ENCODE results near the gene KLHL25.

The KLHL25 gene

GRCh38 chr15:85792102-85792731 lies 2.5 kb downstream of the KLHL25 start:
- TF ChIP-seq EZH2 (IDR thresholded peaks at IDR 0.05; ENCODE audit: borderline replicate concordance, low read depth, low read length, severe bottlenecking) (no peak), CTCF (IDR thresholded peaks at IDR 0.05; ENCODE audit: borderline replicate concordance, extremely low read depth, low read length, poor library complexity, severe bottlenecking) (no peak)
- peaks cover 39% of the 10 kb centered on the region for H3K4me1 ChIP-seq (ENCODE audit: insufficient read depth, low read length)
- no peaks in the 10 kb centered on the region for H3K27me3 ChIP-seq (ENCODE audit: insufficient read depth, low read length, poor library complexity)
- no peaks in the 10 kb centered on the region for H3K36me3 ChIP-seq (ENCODE audit: insufficient read depth, low read length)
- H3K4me2 ChIP-seq (ENCODE audit: insufficient read depth, low read length): peak overlapping the region; percentile 99; the same call in 1 of the 2 replicates
- no peaks in the 10 kb centered on the region for H3K9me3 ChIP-seq (ENCODE audit: insufficient read depth, low read length, severe bottlenecking)
- H2AFZ ChIP-seq (ENCODE audit: low read depth, low read length): no peak overlapping the region
- H3K79me2 ChIP-seq (ENCODE audit: insufficient read depth, low read length): peaks cover 53% of the 10 kb centered on the region
- H4K20me1 ChIP-seq (ENCODE audit: insufficient read depth, low read length): peaks cover 26% of the 10 kb centered on the region
- DNase-seq (no peak), ATAC-seq (ENCODE audit: insufficient read depth, low read depth) (no peak)
- H3K27ac ChIP-seq (ENCODE audit: low read length): no peak overlapping the region
- H3K4me3 ChIP-seq (ENCODE audit: low read depth in 1 of 2, low read length in 2 of 2): no peak overlapping the region
- no peak overlapping the region for H3K9ac ChIP-seq (ENCODE audit: low read depth, low read length)

- Histone ChIP-seq H3K9me3 (ENCODE audit: insufficient read depth, low read length, severe bottlenecking) (no peaks in the 10 kb centered on the region), H3K9ac (ENCODE audit: low read depth, low read length) (no peak overlapping the region), H3K27ac (ENCODE audit: low read length) (no peak overlapping the region), H3K27me3 (ENCODE audit: insufficient read depth, low read length, poor library complexity) (no peaks in the 10 kb centered on the region), H2AFZ (ENCODE audit: low read depth, low read length) (no peak overlapping the region), H3K4me3 (ENCODE audit: low read depth in 1 of 2, low read length in 2 of 2) (no peak overlapping the region), H3K79me2 (ENCODE audit: insufficient read depth, low read length) (peaks cover 62% of the 10 kb centered on the region), H4K20me1 (ENCODE audit: insufficient read depth, low read length) (peaks cover 26% of the 10 kb centered on the region), H3K36me3 (ENCODE audit: insufficient read depth, low read length) (no peaks in the 10 kb centered on the region), H3K4me1 (ENCODE audit: insufficient read depth, low read length) (peaks cover 51% of the 10 kb centered on the region), H3K4me2 (ENCODE audit: insufficient read depth, low read length) (no peak overlapping the region)
- ATAC-seq (ENCODE audit: insufficient read depth, low read depth) (no peak), DNase-seq (no peak)
- no peak for TF ChIP-seq EZH2 (IDR thresholded peaks at IDR 0.05; ENCODE audit: borderline replicate concordance, low read depth, low read length, severe bottlenecking)
- TF ChIP-seq CTCF (IDR thresholded peaks at IDR 0.05; ENCODE audit: borderline replicate concordance, extremely low read depth, low read length, poor library complexity, severe bottlenecking): no peak
Measured at GRCh38 chr15:85789496-85789875, 5.2 kb downstream of the KLHL25 start.

GRCh38 chr15:85788771-85789495 lies 5.8 kb downstream of the KLHL25 start:
- no peak overlapping the region for H3K4me2 ChIP-seq (ENCODE audit: insufficient read depth, low read length)
- peaks cover 24% of the 10 kb centered on the region for H4K20me1 ChIP-seq (ENCODE audit: insufficient read depth, low read length)
- ATAC-seq (ENCODE audit: insufficient read depth, low read depth): no peak
- H3K79me2 ChIP-seq (ENCODE audit: insufficient read depth, low read length): peaks cover 58% of the 10 kb centered on the region
- H3K9ac ChIP-seq (ENCODE audit: low read depth, low read length): no peak overlapping the region
- H2AFZ ChIP-seq (ENCODE audit: low read depth, low read length): no peak overlapping the region
- no peaks in the 10 kb centered on the region for H3K27me3 ChIP-seq (ENCODE audit: insufficient read depth, low read length, poor library complexity)
- no peaks in the 10 kb centered on the region for H3K9me3 ChIP-seq (ENCODE audit: insufficient read depth, low read length, severe bottlenecking)
- TF ChIP-seq EZH2 (IDR thresholded peaks at IDR 0.05; ENCODE audit: borderline replicate concordance, low read depth, low read length, severe bottlenecking): no peak
- no peak for TF ChIP-seq CTCF (IDR thresholded peaks at IDR 0.05; ENCODE audit: borderline replicate concordance, extremely low read depth, low read length, poor library complexity, severe bottlenecking)
- peaks cover 50% of the 10 kb centered on the region for H3K4me1 ChIP-seq (ENCODE audit: insufficient read depth, low read length)
- H3K36me3 ChIP-seq (ENCODE audit: insufficient read depth, low read length): no peaks in the 10 kb centered on the region
- H3K4me3 ChIP-seq (ENCODE audit: low read depth in 1 of 2, low read length in 2 of 2): no peak overlapping the region
- DNase-seq: no peak
- H3K27ac ChIP-seq (ENCODE audit: low read length): no peak overlapping the region
